H1 (cell line): ENCODE measurements around the gene MAOA. TPM values are rescaled to one million over a fixed set of nuclear protein-coding genes. Genes with fewer than 3 reads are reported as not detected.

Experiments used
- CTCF ChIA-PET: fragments of 300-600 bp; sonication (Branson Sonifier 250); formaldehyde crosslinking; loops from one replicate; lab custom pipeline; 2021; ENCODE audit not compliant: partially characterized antibody; lab: Charles Lee
- POLR2A ChIA-PET: fragments of 300-600 bp; sonication (Branson Sonifier 250); formaldehyde crosslinking; loops from one replicate; lab custom pipeline; 2021; ENCODE audit warnings: inconsistent platforms; ENCODE audit not compliant: partially characterized antibody; lab: Charles Lee
- DNase-seq, 2 experiments: peaks; one replicate each; pipeline versions ENCODE4 v3.0.0 to v3.0.0-alpha.2; 2010 to 2022; ENCODE audit warnings: low spot score in 2 of 2, low read depth in 1 of 2, mixed read lengths in 1 of 2
- FAIRE-seq: peaks from 2 replicates; lab custom pipeline; 2011; peaks lifted over from hg19 to GRCh38; lab: Jason Lieb, UNC
- H2AFZ ChIP-seq: 2 replicates; pipeline ENCODE4 v1.8.1; 2012; ENCODE audit warnings: low read length, inconsistent platforms
- H2AK5ac ChIP-seq: 2 replicates; pipeline ENCODE4 v1.6.1; 2013; ENCODE audit warnings: low read depth, low read length
- H2BK120ac ChIP-seq: replicated peaks from 2 replicates; pipeline ENCODE3; 2013; ENCODE audit warnings: low read depth, low read length, inconsistent platforms
- H2BK12ac ChIP-seq: 2 replicates; pipeline ENCODE4 v1.6.1; 2013; ENCODE audit warnings: low read depth, low read length
- H2BK15ac ChIP-seq: 2 replicates; pipeline ENCODE4 v1.6.1; 2013; ENCODE audit warnings: low read length
- H2BK20ac ChIP-seq: 2 replicates; pipeline ENCODE4 v1.6.1; 2013; ENCODE audit warnings: low read length
- H2BK5ac ChIP-seq: 2 replicates; pipeline ENCODE4 v1.6.1; 2013; ENCODE audit warnings: low read depth, low read length
- H3K14ac ChIP-seq: 2 replicates; pipeline ENCODE4 v1.6.1; 2013; ENCODE audit warnings: inconsistent platforms; ENCODE audit not compliant: insufficient read length
- H3K18ac ChIP-seq: 2 replicates; pipeline ENCODE4 v1.6.1; 2013; ENCODE audit warnings: low read length; ENCODE audit errors: extremely low read depth
- H3K23ac ChIP-seq: 2 replicates; pipeline ENCODE4 v1.6.1; 2013; ENCODE audit warnings: inconsistent platforms; ENCODE audit not compliant: insufficient read length
- H3K23me2 ChIP-seq: 2 replicates; pipeline ENCODE4 v1.6.1; 2013; ENCODE audit warnings: low read depth, low read length
- H3K27ac ChIP-seq: 2 replicates; pipeline ENCODE4 v1.6.1; 2011; ENCODE audit warnings: low read depth, low read length, inconsistent platforms
- H3K27me3 ChIP-seq, 4 experiments: replicated peaks in 1 of 4; 1 replicate in 1 of 4; 2 replicates in 3 of 4; pipeline versions ENCODE4 v1.6.1 to v1.8.1; 2011 to 2013; ENCODE audit warnings: low read length in 3 of 4, mild to moderate bottlenecking in 3 of 4, inconsistent platforms in 2 of 4, mixed read lengths in 2 of 4, moderate library complexity in 1 of 4; ENCODE audit not compliant: control insufficient read depth in 3 of 4, insufficient read depth in 3 of 4; ENCODE audit errors: extremely low read depth in 1 of 4
- H3K36me3 ChIP-seq, 4 experiments: 2 replicates each; pipeline versions ENCODE4 v1.6.1 to v1.8.1; 2011 to 2013; ENCODE audit warnings: mild to moderate bottlenecking in 4 of 4, low read length in 3 of 4, moderate library complexity in 2 of 4, control low read depth in 1 of 4, inconsistent platforms in 1 of 4; ENCODE audit not compliant: insufficient read depth in 4 of 4, control insufficient read depth in 2 of 4
- H3K4ac ChIP-seq: replicated peaks from 2 replicates; pipeline ENCODE3; 2013; ENCODE audit warnings: low read length, low read depth, mixed read lengths, inconsistent platforms; ENCODE audit not compliant: insufficient read length
- H3K4me1 ChIP-seq, 4 experiments: replicated peaks in 1 of 4; 1 replicate in 1 of 4; 2 replicates in 3 of 4; pipeline versions ENCODE4 v1.6.1 to v1.8.1; 2011 to 2013; ENCODE audit warnings: low read length in 3 of 4, inconsistent platforms in 2 of 4, mixed read lengths in 1 of 4; ENCODE audit not compliant: insufficient read depth in 4 of 4, control insufficient read depth in 3 of 4
- H3K4me2 ChIP-seq, 2 experiments: 2 replicates each; pipeline versions ENCODE4 v1.6.1 to v1.8.1; 2011 to 2013; ENCODE audit warnings: low read depth in 2 of 2, low read length in 2 of 2, control low read depth in 1 of 2, inconsistent platforms in 1 of 2, mild to moderate bottlenecking in 1 of 2; ENCODE audit not compliant: insufficient read depth in 1 of 2
- H3K4me3 ChIP-seq, 4 experiments: fragments of 200-600, 300-600 bp in 1 of 4; sonication (generic), shearing (Covaris generic), sonication (Bioruptor Twin) in 1 of 4; 2 replicates each; pipeline versions ENCODE4 v1.5.1 to v1.8.1; 2011 to 2016; ENCODE audit warnings: low read length in 4 of 4, low read depth in 3 of 4, control low read depth in 2 of 4, inconsistent platforms in 2 of 4, mild to moderate bottlenecking in 2 of 4, mixed read lengths in 1 of 4, moderate library complexity in 1 of 4; ENCODE audit not compliant: insufficient read depth in 2 of 4; ENCODE audit errors: extremely low read depth in 1 of 4
- H3K56ac ChIP-seq: replicated peaks from 2 replicates; pipeline ENCODE3; 2013; ENCODE audit warnings: low read depth, mild to moderate bottlenecking, mixed read lengths, low read length, inconsistent platforms; ENCODE audit not compliant: insufficient read length
- H3K79me1 ChIP-seq: 2 replicates; pipeline ENCODE4 v1.6.1; 2013; ENCODE audit warnings: low read depth, low read length, control low read depth
- H3K79me2 ChIP-seq, 2 experiments: 2 replicates each; pipeline versions ENCODE4 v1.6.1 to v1.8.1; 2012 to 2013; ENCODE audit warnings: low read length in 2 of 2, mild to moderate bottlenecking in 2 of 2, inconsistent platforms in 1 of 2; ENCODE audit not compliant: insufficient read depth in 2 of 2, control insufficient read depth in 1 of 2
- H3K9ac ChIP-seq, 4 experiments: replicated peaks in 1 of 4; 1 replicate in 1 of 4; 2 replicates in 3 of 4; pipeline versions ENCODE4 v1.6.1 to v1.8.1; 2011 to 2013; ENCODE audit warnings: low read depth in 3 of 4, low read length in 3 of 4, control low read depth in 2 of 4, mild to moderate bottlenecking in 2 of 4, moderate library complexity in 2 of 4, inconsistent platforms in 1 of 4; ENCODE audit errors: extremely low read depth in 1 of 4
- H3K9me3 ChIP-seq, 2 experiments: 2 replicates each; pipeline versions ENCODE4 v1.6.1 to v1.8.1; 2012 to 2013; ENCODE audit warnings: mild to moderate bottlenecking in 2 of 2, moderate library complexity in 2 of 2, control low read depth in 1 of 2, inconsistent platforms in 1 of 2, low read depth in 1 of 2, low read length in 1 of 2, mixed read lengths in 1 of 2; ENCODE audit not compliant: insufficient read depth in 2 of 2
- H4K20me1 ChIP-seq, 2 experiments: replicated peaks in 1 of 2; 2 replicates each; pipeline versions ENCODE3 to v1.8.1; 2011 to 2013; ENCODE audit warnings: inconsistent platforms in 2 of 2, low read length in 2 of 2, mild to moderate bottlenecking in 1 of 2; ENCODE audit not compliant: insufficient read depth in 2 of 2, control insufficient read depth in 1 of 2
- H4K5ac ChIP-seq: 2 replicates; pipeline ENCODE4 v1.6.1; 2013; ENCODE audit warnings: low read length, low read depth, mixed read lengths, inconsistent platforms; ENCODE audit not compliant: insufficient read length
- H4K8ac ChIP-seq: 2 replicates; pipeline ENCODE4 v1.8.0; 2013; ENCODE audit warnings: mild to moderate bottlenecking, moderate library complexity, low read length, inconsistent platforms; ENCODE audit not compliant: insufficient read depth; ENCODE audit errors: extremely low read depth
- H4K91ac ChIP-seq: replicated peaks from 2 replicates; pipeline ENCODE3; 2013; ENCODE audit warnings: low read length, mixed read lengths, inconsistent platforms; ENCODE audit not compliant: insufficient read length
- BRCA1 ChIP-seq: IDR thresholded peaks from 2 replicates; pipeline ENCODE4 v1.6.1; 2012; ENCODE audit warnings: low read depth, low read length, improper control_type of control experiment
- CBX8 ChIP-seq: fragments of 300-800, 300-1000 bp; sonication (generic); IDR thresholded peaks from 2 replicates; pipeline ENCODE4 v1.7.1; 2016; ENCODE audit warnings: low read depth, low read length, borderline replicate concordance
- CTBP2 ChIP-seq: IDR thresholded peaks from 2 replicates; pipeline ENCODE4 v1.7.0; 2011; ENCODE audit warnings: borderline replicate concordance, mild to moderate bottlenecking, moderate library complexity, mixed read lengths, low read length; ENCODE audit not compliant: insufficient read depth, insufficient read length
- GABPA ChIP-seq: IDR thresholded peaks from 2 replicates; pipeline ENCODE4 v1.6.1; 2011; ENCODE audit warnings: mild to moderate bottlenecking, low read length, moderate library complexity, borderline replicate concordance; ENCODE audit not compliant: insufficient read depth
- HDAC2 ChIP-seq, 2 experiments: fragments of 300-600 bp in 1 of 2; sonication (generic) in 1 of 2; IDR thresholded peaks; 2 replicates each; pipeline ENCODE4 v1.6.1; 2011 to 2012; ENCODE audit warnings: low read depth in 2 of 2, low read length in 2 of 2, mild to moderate bottlenecking in 2 of 2, moderate library complexity in 2 of 2, borderline replicate concordance in 1 of 2, inconsistent platforms in 1 of 2
- JUN ChIP-seq: IDR thresholded peaks from 2 replicates; pipeline ENCODE4 v1.6.1; 2011; ENCODE audit warnings: low read depth, mild to moderate bottlenecking, improper control_type of control experiment, low read length
- JUND ChIP-seq: IDR thresholded peaks from 2 replicates; pipeline ENCODE4 v1.6.1; 2011; ENCODE audit warnings: mild to moderate bottlenecking, improper control_type of control experiment, low read length
- MAFK ChIP-seq: IDR thresholded peaks from 2 replicates; pipeline ENCODE4 v1.6.1; 2012; ENCODE audit warnings: low read depth, mild to moderate bottlenecking, improper control_type of control experiment, low read length
- PHF8 ChIP-seq: fragments of 200-600 bp; sonication (generic); conservative IDR thresholded peaks from 2 replicates; pipeline ENCODE4 v1.7.1; 2012; ENCODE audit warnings: low read depth, mild to moderate bottlenecking, inconsistent platforms, low read length, moderate library complexity
- POLR2A ChIP-seq, 2 experiments: IDR thresholded peaks; 1 replicate in 1 of 2; 2 replicates in 1 of 2; pipeline ENCODE4 v1.6.1; 2011; ENCODE audit warnings: low read depth in 2 of 2, low read length in 2 of 2, mild to moderate bottlenecking in 2 of 2; ENCODE audit errors: control extremely low read depth in 1 of 2
- POLR2AphosphoS5 ChIP-seq: IDR thresholded peaks from 2 replicates; pipeline ENCODE4 v1.6.1; 2011; ENCODE audit warnings: low read depth, low read length
- POU5F1 ChIP-seq: IDR thresholded peaks from 2 replicates; pipeline ENCODE4 v1.6.1; 2011; ENCODE audit warnings: low read depth, mild to moderate bottlenecking, low read length, moderate library complexity
- SAP30 ChIP-seq: fragments of 300-600 bp; sonication (generic); IDR thresholded peaks from 2 replicates; pipeline ENCODE4 v1.7.1; 2012; ENCODE audit warnings: low read length, moderate library complexity, mild to moderate bottlenecking, inconsistent platforms; ENCODE audit not compliant: insufficient read depth, insufficient replicate concordance
- TEAD4 ChIP-seq: IDR thresholded peaks from 2 replicates; pipeline ENCODE4 v1.6.1; 2012; ENCODE audit warnings: low read depth, low read length, inconsistent platforms, mixed read lengths
- YY1 ChIP-seq: IDR thresholded peaks from 2 replicates; pipeline ENCODE4 v1.6.1; 2011; ENCODE audit warnings: low read depth, mild to moderate bottlenecking, low read length
- WGBS, 2 experiments: shearing (Covaris generic) in 1 of 2; methylation state at CpG; one replicate each; pipeline versions ENCODE4 v1.1.6 to v1.1.7; 2013 to 2015; ENCODE audit warnings: low lambda C conversion rate in 2 of 2, mixed read lengths in 2 of 2, inconsistent platforms in 1 of 2, low coverage in 1 of 2, missing lambda C conversion rate in 1 of 2; ENCODE audit not compliant: insufficient replicate concordance in 2 of 2, insufficient coverage in 1 of 2, insufficient read length in 1 of 2; ENCODE audit errors: extremely low coverage in 1 of 2, missing lambda C conversion rate in 1 of 2; 5-methylcytosine and 5-hydroxymethylcytosine counted together
- polyA plus RNA-seq, 7 experiments: library from polyadenylated mRNA; depleted of rRNA in 3 of 7; stranded (reverse) in 5 of 7; unstranded in 2 of 7; fragments of >200 nt in 5 of 7; fragments of 200-250 nt in 2 of 7; gene quantifications; 1 replicate in 5 of 7; 2 replicates in 1 of 7; 4 replicates in 1 of 7; pipeline versions ENCODE4 v1.2.1 to v1.2.3, GENCODE V29; 2011 to 2013; ENCODE audit warnings: missing spikeins in 2 of 7, mixed read lengths in 2 of 7
- total RNA-seq: library from RNA; stranded (reverse); fragmentation: NEBNext Ultra II Directional; extraction: Animal tissue kit (Norgen Biotek cat#: 25700); gene quantifications from 2 replicates; pipeline ENCODE4 v1.2.1, GENCODE V29; 2021

Gene MAOA
- total and polyA plus RNA-seq, 2 of the 8 experiments (the other 6 are each of a cell fraction or from before 2014, with no cell fraction given): 2.6 to 8.2 TPM

GRCh38 chrX:43735957-43736356, 79.9 kb downstream of the MAOA start:
- no peak overlapping the region for H2AK5ac ChIP-seq
- TF ChIP-seq JUND: no peak
- TF ChIP-seq POLR2AphosphoS5: no peak
- no peak for TF ChIP-seq BRCA1
- TF ChIP-seq PHF8: no peak
- no peak for TF ChIP-seq MAFK
- TF ChIP-seq HDAC2 (IDR thresholded peaks at IDR 0.05; ENCODE audit: borderline replicate concordance in 1 of 2, low read depth in 2 of 2, low read length in 2 of 2): no peak
- no peak for TF ChIP-seq CBX8
- no peak for TF ChIP-seq CTBP2
- no peak for TF ChIP-seq POU5F1
- no peak for TF ChIP-seq TEAD4
- no peak for TF ChIP-seq POLR2A (IDR thresholded peaks at IDR 0.05; ENCODE audit: control extremely low read depth in 1 of 2, low read depth in 2 of 2, low read length in 2 of 2)
- no peak for TF ChIP-seq GABPA
- no peak for TF ChIP-seq YY1
- TF ChIP-seq SAP30: no peak
- no peak for TF ChIP-seq JUN

More at GRCh38 chrX:43735957-43736356, 79.9 kb downstream of the MAOA start:
- 73% methylated on average over 3 of the region's 3 CpGs; no CpG with 5 or more reads in 1 of the 2 experiments for WGBS, 2 experiments
- Histone ChIP-seq H2AFZ (no peak overlapping the region), H3K18ac (no peak overlapping the region), H4K91ac (no peak overlapping the region), H3K4me1 (peaks cover 0 to 4% (median 0%) of the 10 kb centered on the region in 4 experiments; a peak in 1 of 7 replicates), H3K4me2 (no peak overlapping the region), H3K27ac (no peak overlapping the region), H4K8ac (no peak overlapping the region), H3K14ac (no peak overlapping the region), H3K79me2 (no peaks in the 10 kb centered on the region), H3K9me3 (no peaks in the 10 kb centered on the region), H2BK15ac (no peak overlapping the region), H3K23ac (no peak overlapping the region), H3K9ac (no peak overlapping the region), H3K79me1 (no peaks in the 10 kb centered on the region), H4K20me1 (no peaks in the 10 kb centered on the region), H3K4ac (no peak overlapping the region), H2BK120ac (no peak overlapping the region), H3K23me2 (no peaks in the 10 kb centered on the region), H3K4me3 (no peak overlapping the region), H2BK20ac (no peak overlapping the region), H3K36me3 (no peaks in the 10 kb centered on the region), H2BK5ac (no peak overlapping the region), H3K56ac (no peak overlapping the region), H4K5ac (no peak overlapping the region), H3K27me3 (no peaks in the 10 kb centered on the region), H2BK12ac (no peak overlapping the region)
- DNase-seq (no peak), FAIRE-seq (no peak)
- CTCF ChIA-PET: interaction anchor here (0.6 to 1.3 kb wide), 2 partner anchors 9 to 665 kb away, joined by 3 to 4 read pairs; no protein-coding TSS in a partner anchor
- POLR2A ChIA-PET: no interaction called here
